HepG2 (cell line): ENCODE results near the gene NKAIN4. TPM values are rescaled to one million over a fixed set of nuclear protein-coding genes. Genes with fewer than 3 reads are reported as not detected.

ENCODE experiments used
- ATAC-seq: fragments of 200-7000 bp; cut with Tn5 transposase; 3 replicates; pipeline ENCODE4 v1.9.1; 2020; ENCODE audit warnings: mild to moderate bottlenecking, moderate library complexity
- BruUV-seq: library from RNA; stranded (reverse); fragments of 400-500 nt; replicated peaks from 2 replicates; lab custom pipeline; 2021; lab: Mats Ljungman, UMichigan
- CTCF ChIA-PET: fragments of 300-600 bp; formaldehyde crosslinking; extraction: SDS; loops from one replicate; lab custom pipeline; 2021; ENCODE audit warnings: low total read pairs, inconsistent platforms, low intra/inter-chr PET ratio; lab: Yijun Ruan, JAX
- POLR2A ChIA-PET: fragments of 350-600 bp; sonication (Branson Sonifier 250); formaldehyde crosslinking; loops from one replicate; lab custom pipeline; 2020; ENCODE audit warnings: antibody characterized with exemption, inconsistent platforms; lab: Yijun Ruan, JAX
- DNase-seq: peaks from one replicate; pipeline ENCODE4 v3.0.0-alpha.2; 2015; ENCODE audit warnings: low spot score
- FAIRE-seq: peaks from 3 replicates; lab custom pipeline; 2011; peaks lifted over from hg19 to GRCh38; lab: Jason Lieb, UNC
- H2AFZ ChIP-seq: one replicate; pipeline ENCODE4 v1.6.1; 2011; ENCODE audit warnings: low read length, inconsistent platforms
- H3K27ac ChIP-seq: fragments of 300-600 bp; 3 replicates; pipeline ENCODE4 v1.8.0; 2011; ENCODE audit warnings: mixed run types, mild to moderate bottlenecking, mixed read lengths, low read length, inconsistent platforms; ENCODE audit not compliant: insufficient read depth; ENCODE audit errors: extremely low read length
- H3K27me3 ChIP-seq, 2 experiments: fragments of 200-600 bp in 1 of 2; 2 replicates in 1 of 2; 3 replicates in 1 of 2; pipeline versions ENCODE4 v1.6.0 to v1.8.0; 2011; ENCODE audit warnings: low read length in 2 of 2, mild to moderate bottlenecking in 2 of 2, moderate library complexity in 2 of 2, inconsistent platforms in 1 of 2; ENCODE audit not compliant: insufficient read depth in 2 of 2, control insufficient read depth in 1 of 2
- H3K36me3 ChIP-seq, 2 experiments: fragments of 200-600 bp in 1 of 2; replicated peaks in 1 of 2; 2 replicates in 1 of 2; 3 replicates in 1 of 2; pipeline versions ENCODE4 v1.5.1 to v1.8.0; 2011; ENCODE audit warnings: low read length in 2 of 2, inconsistent platforms in 1 of 2; ENCODE audit not compliant: insufficient read depth in 2 of 2, control insufficient read depth in 1 of 2
- H3K4me1 ChIP-seq: 2 replicates; pipeline ENCODE4 v1.5.1; 2012; ENCODE audit warnings: low read length, inconsistent platforms; ENCODE audit not compliant: insufficient read depth
- H3K4me2 ChIP-seq: 2 replicates; pipeline ENCODE4 v1.6.0; 2011; ENCODE audit warnings: low read depth, low read length, inconsistent platforms
- H3K4me3 ChIP-seq, 3 experiments: fragments of 200-600 bp in 1 of 3; sonication (generic), shearing (Covaris generic) in 1 of 3; replicated peaks in 1 of 3; 2 replicates each; pipeline ENCODE4 v1.5.1; 2011 to 2016; ENCODE audit warnings: low read length in 3 of 3, inconsistent platforms in 2 of 3, low read depth in 2 of 3, mild to moderate bottlenecking in 2 of 3, control low read depth in 1 of 3, mixed read lengths in 1 of 3; ENCODE audit not compliant: insufficient read depth in 1 of 3
- H3K79me2 ChIP-seq: one replicate; pipeline ENCODE4 v1.6.1; 2011; ENCODE audit warnings: low read length, inconsistent platforms; ENCODE audit not compliant: insufficient read depth
- H3K9ac ChIP-seq: 2 replicates; pipeline ENCODE4 v1.6.0; 2011; ENCODE audit warnings: mild to moderate bottlenecking, low read depth, low read length, inconsistent platforms; ENCODE audit not compliant: insufficient read depth
- H3K9me3 ChIP-seq: 2 replicates; pipeline ENCODE4 v1.5.1; 2012; ENCODE audit warnings: mild to moderate bottlenecking, low read length
- H4K20me1 ChIP-seq: 2 replicates; pipeline ENCODE4 v1.6.0; 2011; ENCODE audit warnings: inconsistent platforms, mild to moderate bottlenecking, low read length, moderate library complexity; ENCODE audit not compliant: insufficient read depth
- SMARCC2 ChIP-seq: fragments of 450-650 bp; IDR thresholded peaks from 2 replicates; pipeline ENCODE4 v1.6.1; 2017; ENCODE audit warnings: antibody characterized with exemption, mild to moderate bottlenecking
- ZNF891 ChIP-seq: sonication (generic); formaldehyde crosslinking; IDR thresholded peaks from 2 replicates; pipeline ENCODE4 v1.5.0; 2020; ENCODE audit warnings: mild to moderate bottlenecking, missing genetic modification reagents
- WGBS: methylation state at CpG from one replicate; pipeline ENCODE4 v1.1.6; 2017; ENCODE audit warnings: low lambda C conversion rate; 5-methylcytosine and 5-hydroxymethylcytosine counted together
- in situ Hi-C: cut with HindIII; loops from 2 replicates; pipeline ENCODE4 v1.10.0; 2017; ENCODE audit warnings: low pct_unique_long_range_greater_than_20kb; ENCODE audit not compliant: extremely low pct_ligation_motif_present
- intact Hi-C: fragments of 100-400 bp; cut with micrococcal nuclease; formaldehyde crosslinking; loops from one replicate; pipeline ENCODE4 v1.10.0; 2022; ENCODE audit not compliant: unreplicated experiment
- polyA plus RNA-seq, 8 experiments: library from polyadenylated mRNA; depleted of rRNA in 3 of 8; stranded (reverse) in 7 of 8; unstranded in 1 of 8; fragments of >200 nt; fragmentation: Illumina TruSeq in 4 of 8; extraction: Trizol in 4 of 8; gene quantifications; 2 replicates each; pipeline versions ENCODE4 v1.2.1 to v1.2.3, GENCODE V29; 2011 to 2016; ENCODE audit warnings: low read depth in 4 of 8, missing spikeins in 1 of 8, mixed read lengths in 1 of 8; ENCODE audit not compliant: insufficient read depth in 1 of 8
- total RNA-seq, 5 experiments: library from RNA; depleted of rRNA; stranded (reverse); fragments of >200 nt; fragmentation: Illumina TruSeq; extraction: Trizol; gene quantifications; 2 replicates each; pipeline ENCODE4 v1.2.3, GENCODE V29; 2016; ENCODE audit warnings: low read depth in 1 of 5
- TF ChIP-seq, protein P1 (sequence below): sonication (generic); formaldehyde crosslinking; IDR thresholded peaks from 2 replicates; pipeline ENCODE4 v1.5.1; 2020; ENCODE audit warnings: mild to moderate bottlenecking, moderate library complexity, missing genetic modification reagents
- TF ChIP-seq, protein P2 (sequence below): sonication (generic); formaldehyde crosslinking; IDR thresholded peaks from 2 replicates; pipeline ENCODE4 v1.5.1; 2020; ENCODE audit warnings: mild to moderate bottlenecking, missing genetic modification reagents, moderate library complexity

The NKAIN4 gene
- total and polyA plus RNA-seq, 2 of the 13 experiments (the other 11 are each of a cell fraction or from before 2014, with no cell fraction given), result not detected

GRCh38 chr20:63192721-63193120 lies 61.5 kb downstream of the NKAIN4 start:
- no peak for FAIRE-seq
- TF ChIP-seq ZNF891 (CRISPR knock-in tag), result 0 out of 2 replicates have a peak, but pooled peaks have one; percentile 34
- TF ChIP-seq SMARCC2, result no peak
- TF ChIP-seq, protein P1, sequence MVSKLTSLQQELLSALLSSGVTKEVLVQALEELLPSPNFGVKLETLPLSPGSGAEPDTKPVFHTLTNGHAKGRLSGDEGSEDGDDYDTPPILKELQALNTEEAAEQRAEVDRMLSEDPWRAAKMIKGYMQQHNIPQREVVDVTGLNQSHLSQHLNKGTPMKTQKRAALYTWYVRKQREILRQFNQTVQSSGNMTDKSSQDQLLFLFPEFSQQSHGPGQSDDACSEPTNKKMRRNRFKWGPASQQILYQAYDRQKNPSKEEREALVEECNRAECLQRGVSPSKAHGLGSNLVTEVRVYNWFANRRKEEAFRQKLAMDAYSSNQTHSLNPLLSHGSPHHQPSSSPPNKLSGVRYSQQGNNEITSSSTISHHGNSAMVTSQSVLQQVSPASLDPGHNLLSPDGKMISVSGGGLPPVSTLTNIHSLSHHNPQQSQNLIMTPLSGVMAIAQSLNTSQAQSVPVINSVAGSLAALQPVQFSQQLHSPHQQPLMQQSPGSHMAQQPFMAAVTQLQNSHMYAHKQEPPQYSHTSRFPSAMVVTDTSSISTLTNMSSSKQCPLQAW (CRISPR knock-in tag), result no peak
- TF ChIP-seq, protein P2, sequence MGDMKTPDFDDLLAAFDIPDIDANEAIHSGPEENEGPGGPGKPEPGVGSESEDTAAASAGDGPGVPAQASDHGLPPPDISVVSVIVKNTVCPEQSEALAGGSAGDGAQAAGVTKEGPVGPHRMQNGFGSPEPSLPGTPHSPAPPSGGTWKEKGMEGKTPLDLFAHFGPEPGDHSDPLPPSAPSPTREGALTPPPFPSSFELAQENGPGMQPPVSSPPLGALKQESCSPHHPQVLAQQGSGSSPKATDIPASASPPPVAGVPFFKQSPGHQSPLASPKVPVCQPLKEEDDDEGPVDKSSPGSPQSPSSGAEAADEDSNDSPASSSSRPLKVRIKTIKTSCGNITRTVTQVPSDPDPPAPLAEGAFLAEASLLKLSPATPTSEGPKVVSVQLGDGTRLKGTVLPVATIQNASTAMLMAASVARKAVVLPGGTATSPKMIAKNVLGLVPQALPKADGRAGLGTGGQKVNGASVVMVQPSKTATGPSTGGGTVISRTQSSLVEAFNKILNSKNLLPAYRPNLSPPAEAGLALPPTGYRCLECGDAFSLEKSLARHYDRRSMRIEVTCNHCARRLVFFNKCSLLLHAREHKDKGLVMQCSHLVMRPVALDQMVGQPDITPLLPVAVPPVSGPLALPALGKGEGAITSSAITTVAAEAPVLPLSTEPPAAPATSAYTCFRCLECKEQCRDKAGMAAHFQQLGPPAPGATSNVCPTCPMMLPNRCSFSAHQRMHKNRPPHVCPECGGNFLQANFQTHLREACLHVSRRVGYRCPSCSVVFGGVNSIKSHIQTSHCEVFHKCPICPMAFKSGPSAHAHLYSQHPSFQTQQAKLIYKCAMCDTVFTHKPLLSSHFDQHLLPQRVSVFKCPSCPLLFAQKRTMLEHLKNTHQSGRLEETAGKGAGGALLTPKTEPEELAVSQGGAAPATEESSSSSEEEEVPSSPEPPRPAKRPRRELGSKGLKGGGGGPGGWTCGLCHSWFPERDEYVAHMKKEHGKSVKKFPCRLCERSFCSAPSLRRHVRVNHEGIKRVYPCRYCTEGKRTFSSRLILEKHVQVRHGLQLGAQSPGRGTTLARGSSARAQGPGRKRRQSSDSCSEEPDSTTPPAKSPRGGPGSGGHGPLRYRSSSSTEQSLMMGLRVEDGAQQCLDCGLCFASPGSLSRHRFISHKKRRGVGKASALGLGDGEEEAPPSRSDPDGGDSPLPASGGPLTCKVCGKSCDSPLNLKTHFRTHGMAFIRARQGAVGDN, result 0 out of 2 replicates have a peak, but pooled peaks have one; percentile 16
- intact Hi-C loops, result no loop called here
- BruUV-seq, result no TSS peak
- Histone ChIP-seq H3K4me2 (no peak overlapping the region), H3K4me1 (peaks cover 4% of the 10 kb centered on the region; the same call in 1 of the 2 replicates), H3K27me3 (no peaks in the 10 kb centered on the region), H2AFZ (no peak overlapping the region), H3K4me3 (no peak overlapping the region), H3K9me3 (no peaks in the 10 kb centered on the region), H3K79me2 (peaks cover 8% of the 10 kb centered on the region), H3K27ac (no peak overlapping the region), H3K36me3 (peaks cover 18 to 30% of the 10 kb centered on the region in 2 experiments; a peak in 4 of 5 replicates), H4K20me1 (peaks cover 22% of the 10 kb centered on the region), H3K9ac (no peak overlapping the region)
- in situ Hi-C loops, result no loop called here
- 0 out of 3 replicates have a peak, but pooled peaks have one; percentile 4 for ATAC-seq
- ChIA-PET CTCF (no interaction called here), POLR2A (no interaction called here)
- WGBS, result 90% methylated on average over 21 of the region's 21 CpGs
- no peak for DNase-seq
